K562 (cell line): ENCODE measurements around the gene NRM. TPM values are rescaled to one million over a fixed set of nuclear protein-coding genes. Genes with fewer than 3 reads are reported as not detected.
A peak's percentile ranks its signal among the peaks of the same experiment; 100 is the strongest.

Experiments used
- ATF6 ChIP-seq: sonication (generic); formaldehyde crosslinking; IDR thresholded peaks from 2 replicates; pipeline ENCODE4 v1.4.0; 2020; ENCODE audit warnings: mild to moderate bottlenecking, missing genetic modification reagents
- BRD9 ChIP-seq: fragments of 450-650 bp; IDR thresholded peaks from 2 replicates; pipeline ENCODE4 v1.6.1; 2018; ENCODE audit warnings: low read depth; ENCODE audit not compliant: partially characterized antibody
- EGR1 ChIP-seq: fragments of 450-650 bp; conservative IDR thresholded peaks from 2 replicates; pipeline ENCODE4 v1.6.1; 2017; ENCODE audit warnings: mild to moderate bottlenecking
- FOXA3 ChIP-seq, 2 experiments: fragments of 450-650 bp in 1 of 2; sonication (generic) in 1 of 2; formaldehyde crosslinking; IDR thresholded peaks in 1 of 2; conservative IDR thresholded peaks in 1 of 2; 2 replicates each; pipeline versions ENCODE4 v1.4.0 to v1.8.0; 2020 to 2022; ENCODE audit warnings: mild to moderate bottlenecking in 2 of 2, missing genetic modification reagents in 1 of 2
- HNRNPL ChIP-seq: fragments of 200-400 bp; formaldehyde crosslinking; IDR thresholded peaks from 2 replicates; pipeline ENCODE4 v1.6.1; 2017; ENCODE audit warnings: low read depth, mild to moderate bottlenecking, low read length
- KDM2B ChIP-seq: fragments of 250-450 bp; sonication (Bioruptor Pico); IDR thresholded peaks from 2 replicates; pipeline ENCODE4 v1.8.0; 2021; ENCODE audit warnings: mild to moderate bottlenecking, moderate library complexity
- NR2F6 ChIP-seq: fragments of 450-650 bp; formaldehyde crosslinking; IDR thresholded peaks from 2 replicates; pipeline ENCODE4 v1.4.0; 2020; ENCODE audit warnings: mild to moderate bottlenecking
- PHF20 ChIP-seq: fragments of 450-650 bp; IDR thresholded peaks from 2 replicates; pipeline ENCODE4 v1.6.1; 2018; ENCODE audit not compliant: partially characterized antibody
- RBM25 ChIP-seq: fragments of 200-400 bp; formaldehyde crosslinking; IDR thresholded peaks from 2 replicates; pipeline ENCODE4 v1.6.1; 2018; ENCODE audit warnings: low read length, low read depth, moderate library complexity; ENCODE audit not compliant: severe bottlenecking
- TOE1 ChIP-seq, 2 experiments: fragments of 450-650 bp in 1 of 2; sonication (generic) in 1 of 2; formaldehyde crosslinking in 1 of 2; IDR thresholded peaks; 2 replicates each; pipeline versions ENCODE4 v1.7.1 to v1.8.0; 2016 to 2022; ENCODE audit warnings: borderline replicate concordance in 2 of 2, mild to moderate bottlenecking in 2 of 2, antibody characterized with exemption in 1 of 2, inconsistent platforms in 1 of 2, low read depth in 1 of 2, missing genetic modification reagents in 1 of 2, moderate library complexity in 1 of 2
- XRCC3 ChIP-seq: fragments of 450-650 bp; IDR thresholded peaks from 2 replicates; pipeline ENCODE4 v1.6.1; 2017; ENCODE audit warnings: mild to moderate bottlenecking, moderate library complexity
- ZBTB34 ChIP-seq: fragments of 250-450 bp; sonication (Bioruptor Pico); IDR thresholded peaks from 2 replicates; pipeline ENCODE4 v1.8.0; 2021; ENCODE audit warnings: mild to moderate bottlenecking, moderate library complexity
- ZNF146 ChIP-seq: IDR thresholded peaks from one replicate; pipeline ENCODE4 v1.6.1; 2018; ENCODE audit warnings: missing compliant biosample characterization; ENCODE audit not compliant: unreplicated experiment
- ZNF263 ChIP-seq: sonication (generic); formaldehyde crosslinking; IDR thresholded peaks from 2 replicates; pipeline ENCODE4 v1.8.0; 2022; ENCODE audit warnings: mild to moderate bottlenecking, missing genetic modification reagents, borderline replicate concordance
- ZNF668 ChIP-seq: fragments of 250-450 bp; sonication (Bioruptor Pico); IDR thresholded peaks from 2 replicates; pipeline ENCODE4 v1.8.0; 2022; ENCODE audit warnings: mild to moderate bottlenecking, inconsistent platforms
- ZNF77 ChIP-seq: fragments of 250-450 bp; sonication (Bioruptor Pico); IDR thresholded peaks from 2 replicates; pipeline ENCODE4 v1.5.0; 2020
- polyA plus RNA-seq, 8 experiments: library from polyadenylated mRNA; depleted of rRNA in 4 of 8; stranded (reverse) in 5 of 8; unstranded in 3 of 8; fragments of >200 nt; fragmentation: Nextera tagmentation in 2 of 8; fragmentation: Illumina TruSeq in 1 of 8; extraction: Ambion mirVana in 2 of 8; extraction: Trizol in 1 of 8; gene quantifications; 2 replicates each; pipeline versions ENCODE4 v1.2.1 to v1.2.3, GENCODE V29; 2011 to 2014; ENCODE audit warnings: inconsistent platforms in 1 of 8, missing spikeins in 1 of 8
- total RNA-seq, 7 experiments: library from RNA; depleted of rRNA in 6 of 7; stranded (reverse); fragments of >200 nt in 6 of 7; fragmentation: Illumina TruSeq in 2 of 7; extraction: Trizol in 2 of 7; gene quantifications; 2 replicates each; pipeline versions ENCODE4 v1.2.1 to v1.2.3, GENCODE V29; 2011 to 2021; ENCODE audit warnings: low replicate concordance in 1 of 7

Gene NRM
- total and polyA plus RNA-seq, 9 of the 15 experiments (the other 6 are each of a cell fraction or from before 2014, with no cell fraction given) = 9.7 to 58.2 (median 18.1) TPM

- no peak for TF ChIP-seq ZNF146 (CRISPR knock-in tag)
- TF ChIP-seq BRD9 = no peak
- TF ChIP-seq KDM2B (CRISPR knock-in tag) = no peak
- no peak for TF ChIP-seq ZNF668 (CRISPR knock-in tag)
- TF ChIP-seq ATF6 (CRISPR knock-in tag) = peak; percentile 74; the same call in 1 of the 2 replicates
- peak in 1 of 2 experiments; percentile 64; a peak in 1 of 4 replicates for TF ChIP-seq FOXA3 (CRISPR knock-in tag; conservative IDR thresholded peaks at IDR 0.05 in 1 of 2, IDR thresholded peaks at IDR 0.05 in 1 of 2)
- TF ChIP-seq ZBTB34 (CRISPR knock-in tag) = no peak
- peak; percentile 84; the same call in 1 of the 2 replicates for TF ChIP-seq HNRNPL
- peak; percentile 9 for TF ChIP-seq PHF20
- no peak for TF ChIP-seq XRCC3
- TF ChIP-seq NR2F6 (CRISPR knock-in tag) = no peak
- peak; percentile 39; the same call in 1 of the 2 replicates for TF ChIP-seq TOE1 (IDR thresholded peaks at IDR 0.05; ENCODE audit: borderline replicate concordance)
- TF ChIP-seq TOE1 (CRISPR knock-in tag; IDR thresholded peaks at IDR 0.05; ENCODE audit: borderline replicate concordance, low read depth) = peak; percentile 72
- TF ChIP-seq ZNF77 (CRISPR knock-in tag) = no peak
- TF ChIP-seq EGR1 = peak; percentile 62
- peak; percentile 79 for TF ChIP-seq ZNF263
- TF ChIP-seq RBM25 = no peak
Observed at GRCh38 chr6:30647242-30648116, 43.3 kb downstream of the NRM start (continued).
